T1000 (cell line): ENCODE measurements around the gene NBR1.
A peak's percentile ranks its signal among the peaks of the same experiment; 100 is the strongest.
"Not testable (repeated sequence)": the region's sequence is repeated elsewhere in the genome, so short reads cannot be mapped to it uniquely, and the experiment has no call there.

ENCODE experiments used
- DNase-seq: peaks from one replicate; lab custom pipeline; 2025; ENCODE audit warnings: mixed read lengths; lab: John Stamatoyannopoulos, UW

Gene NBR1, protein sequence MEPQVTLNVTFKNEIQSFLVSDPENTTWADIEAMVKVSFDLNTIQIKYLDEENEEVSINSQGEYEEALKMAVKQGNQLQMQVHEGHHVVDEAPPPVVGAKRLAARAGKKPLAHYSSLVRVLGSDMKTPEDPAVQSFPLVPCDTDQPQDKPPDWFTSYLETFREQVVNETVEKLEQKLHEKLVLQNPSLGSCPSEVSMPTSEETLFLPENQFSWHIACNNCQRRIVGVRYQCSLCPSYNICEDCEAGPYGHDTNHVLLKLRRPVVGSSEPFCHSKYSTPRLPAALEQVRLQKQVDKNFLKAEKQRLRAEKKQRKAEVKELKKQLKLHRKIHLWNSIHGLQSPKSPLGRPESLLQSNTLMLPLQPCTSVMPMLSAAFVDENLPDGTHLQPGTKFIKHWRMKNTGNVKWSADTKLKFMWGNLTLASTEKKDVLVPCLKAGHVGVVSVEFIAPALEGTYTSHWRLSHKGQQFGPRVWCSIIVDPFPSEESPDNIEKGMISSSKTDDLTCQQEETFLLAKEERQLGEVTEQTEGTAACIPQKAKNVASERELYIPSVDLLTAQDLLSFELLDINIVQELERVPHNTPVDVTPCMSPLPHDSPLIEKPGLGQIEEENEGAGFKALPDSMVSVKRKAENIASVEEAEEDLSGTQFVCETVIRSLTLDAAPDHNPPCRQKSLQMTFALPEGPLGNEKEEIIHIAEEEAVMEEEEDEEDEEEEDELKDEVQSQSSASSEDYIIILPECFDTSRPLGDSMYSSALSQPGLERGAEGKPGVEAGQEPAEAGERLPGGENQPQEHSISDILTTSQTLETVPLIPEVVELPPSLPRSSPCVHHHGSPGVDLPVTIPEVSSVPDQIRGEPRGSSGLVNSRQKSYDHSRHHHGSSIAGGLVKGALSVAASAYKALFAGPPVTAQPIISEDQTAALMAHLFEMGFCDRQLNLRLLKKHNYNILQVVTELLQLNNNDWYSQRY

DNA sequence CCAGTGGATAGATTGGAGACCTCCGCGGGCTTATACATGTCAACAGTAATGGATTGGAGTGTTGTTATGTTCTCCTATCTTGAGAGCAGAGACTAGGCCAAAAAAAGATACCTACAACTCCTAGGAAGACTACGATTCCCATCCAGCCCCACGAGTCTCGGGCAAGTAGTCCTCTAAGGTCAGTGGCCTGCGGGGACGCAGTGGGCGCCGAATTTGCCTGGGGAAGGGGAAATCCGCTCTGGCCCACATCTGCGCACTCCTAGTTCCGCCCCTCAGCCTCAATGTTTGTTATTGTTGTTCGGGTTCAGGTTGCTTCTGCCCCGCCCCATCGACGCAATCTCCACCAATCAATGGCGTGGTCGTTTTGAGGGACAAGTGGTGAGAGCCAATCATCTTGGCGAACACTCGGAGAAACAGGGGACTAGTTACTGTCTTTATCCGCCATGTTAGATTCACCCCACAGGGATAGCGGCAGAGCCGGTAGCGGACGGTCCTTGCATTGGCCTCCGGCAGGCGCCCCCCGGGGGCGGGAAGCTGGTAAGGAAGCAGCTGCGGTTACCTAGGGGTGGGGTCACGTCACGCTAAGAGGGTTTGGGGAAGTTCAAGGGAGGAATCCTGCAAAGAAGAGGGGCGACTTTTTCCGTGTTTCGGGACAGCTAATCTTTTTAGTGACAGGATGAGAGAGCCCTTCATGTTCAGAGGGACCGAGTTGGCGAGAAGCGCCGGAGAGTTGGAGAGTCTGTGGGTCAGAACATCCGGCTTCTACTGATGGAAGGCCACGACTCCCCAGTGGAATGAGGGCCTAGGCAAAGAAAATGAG, at the start of gene NBR1:
NBR1 (plus strand) TSS at position 449 of the 820 bp plus-strand sequence. CDS start 4,586 bp downstream, outside the sequence.
- peak; percentile 95 for DNase-seq

DNA sequence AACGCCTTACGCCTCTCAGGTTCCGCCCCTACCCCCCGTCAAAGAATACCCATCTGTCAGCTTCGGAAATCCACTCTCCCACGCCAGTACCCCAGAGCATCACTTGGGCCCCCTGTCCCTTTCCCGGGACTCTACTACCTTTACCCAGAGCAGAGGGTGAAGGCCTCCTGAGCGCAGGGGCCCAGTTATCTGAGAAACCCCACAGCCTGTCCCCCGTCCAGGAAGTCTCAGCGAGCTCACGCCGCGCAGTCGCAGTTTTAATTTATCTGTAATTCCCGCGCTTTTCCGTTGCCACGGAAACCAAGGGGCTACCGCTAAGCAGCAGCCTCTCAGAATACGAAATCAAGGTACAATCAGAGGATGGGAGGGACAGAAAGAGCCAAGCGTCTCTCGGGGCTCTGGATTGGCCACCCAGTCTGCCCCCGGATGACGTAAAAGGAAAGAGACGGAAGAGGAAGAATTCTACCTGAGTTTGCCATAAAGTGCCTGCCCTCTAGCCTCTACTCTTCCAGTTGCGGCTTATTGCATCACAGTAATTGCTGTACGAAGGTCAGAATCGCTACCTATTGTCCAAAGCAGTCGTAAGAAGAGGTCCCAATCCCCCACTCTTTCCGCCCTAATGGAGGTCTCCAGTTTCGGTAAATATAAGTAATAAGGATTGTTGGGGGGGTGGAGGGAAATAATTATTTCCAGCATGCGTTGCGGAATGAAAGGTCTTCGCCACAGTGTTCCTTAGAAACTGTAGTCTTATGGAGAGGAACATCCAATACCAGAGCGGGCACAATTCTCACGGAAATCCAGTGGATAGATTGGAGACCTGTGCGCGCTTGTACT, 45.7 kb upstream of the NBR1 start, which contains the start of gene BRCA1:
BRCA1 (minus strand) TSS at position 232 of the 834 bp plus-strand sequence. CDS start 1,268 bp downstream, outside the sequence.
- peak; percentile 93 for DNase-seq

DNA sequence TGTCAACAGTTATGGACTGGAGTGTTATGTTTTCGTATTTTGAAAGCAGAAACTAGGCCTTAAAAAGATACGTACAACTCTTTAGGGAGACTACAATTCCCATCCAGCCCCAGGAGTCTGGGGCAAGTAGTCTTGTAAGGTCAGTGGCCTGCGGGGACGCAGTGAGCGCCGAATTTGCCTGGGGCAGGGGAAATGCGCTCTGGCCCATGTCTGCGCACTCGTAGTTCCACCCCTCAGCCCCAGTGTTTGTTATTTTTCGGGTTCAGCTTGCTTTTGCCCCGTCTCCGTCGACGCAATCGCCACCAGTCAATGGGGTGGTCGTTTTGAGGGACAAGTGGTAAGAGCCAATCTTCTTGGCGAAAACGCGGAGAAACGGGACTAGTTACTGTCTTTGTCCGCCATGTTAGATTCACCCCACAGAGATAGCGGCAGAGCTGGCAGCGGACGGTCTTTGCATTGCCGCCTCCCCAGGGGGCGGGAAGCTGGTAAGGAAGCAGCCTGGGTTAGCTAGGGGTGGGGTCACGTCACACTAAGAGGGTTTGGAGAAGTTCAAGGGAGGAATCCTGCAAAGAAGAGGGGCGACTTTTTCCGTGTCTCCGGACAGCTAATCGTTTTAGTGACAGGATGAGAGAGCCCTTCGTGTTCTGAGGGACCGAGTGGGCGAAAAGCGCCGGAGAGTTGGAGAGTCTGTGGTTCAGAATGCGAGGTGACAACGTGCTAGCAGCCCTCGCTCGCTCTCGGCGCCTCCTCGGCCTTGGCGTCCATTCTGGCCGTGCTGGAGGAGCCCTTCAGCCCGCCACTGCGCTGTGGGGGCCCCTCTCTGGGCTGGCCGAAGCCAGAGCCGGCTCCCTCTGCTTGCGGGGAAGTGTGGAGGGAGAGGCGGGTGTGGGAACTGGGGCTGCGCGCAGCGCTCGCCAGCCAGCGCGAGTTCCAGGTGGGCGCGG, 44.8 kb upstream of the NBR1 start:
- DNase-seq, result no peak

DNA sequence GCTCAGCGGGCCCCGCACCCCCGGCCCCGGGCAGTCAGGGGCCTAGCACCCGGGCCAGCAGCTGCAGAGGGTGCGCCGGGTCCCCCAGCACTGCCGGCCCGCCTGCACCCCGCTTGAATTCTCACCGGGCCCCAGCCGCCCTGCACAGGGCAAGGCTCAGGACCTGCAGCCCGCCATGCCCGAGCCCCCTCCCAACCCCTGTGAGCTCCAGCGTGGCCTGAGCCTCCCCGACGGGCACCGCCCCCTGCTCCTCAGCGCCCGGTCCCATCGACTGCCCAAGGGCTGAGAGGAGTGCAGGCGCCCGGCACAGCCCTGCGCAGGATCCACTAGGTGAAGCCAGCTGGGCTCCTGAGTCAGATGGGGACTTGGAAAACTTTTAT, 44.1 kb upstream of the NBR1 start:
- no peak for DNase-seq

DNA sequence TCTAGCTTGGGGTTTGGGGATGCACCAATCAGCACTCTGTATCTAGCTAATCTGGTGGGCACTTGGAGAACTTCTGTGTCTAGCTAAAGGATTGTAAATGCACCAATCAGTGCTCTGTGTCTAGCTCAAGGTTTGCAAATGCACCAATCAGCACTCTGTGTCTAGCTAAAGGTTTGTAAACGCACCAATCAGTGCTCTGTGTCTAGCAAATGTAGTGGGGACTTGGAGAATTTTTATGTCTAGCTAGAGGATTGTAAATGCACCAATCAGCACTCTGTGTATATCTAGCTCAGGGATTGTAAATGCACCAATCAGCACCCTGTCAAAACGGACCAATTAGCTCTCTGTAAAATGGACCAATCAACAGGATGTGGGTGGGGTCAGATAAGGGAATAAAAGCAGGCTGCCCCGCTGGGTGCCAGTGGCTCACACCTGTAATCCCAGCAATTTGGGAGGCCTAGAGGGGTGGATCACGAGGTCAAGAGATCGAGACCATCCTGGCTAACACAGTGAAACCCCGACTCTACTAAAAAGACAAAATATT, 43.6 kb upstream of the NBR1 start:
- DNase-seq, result not testable (repeated sequence)

DNA sequence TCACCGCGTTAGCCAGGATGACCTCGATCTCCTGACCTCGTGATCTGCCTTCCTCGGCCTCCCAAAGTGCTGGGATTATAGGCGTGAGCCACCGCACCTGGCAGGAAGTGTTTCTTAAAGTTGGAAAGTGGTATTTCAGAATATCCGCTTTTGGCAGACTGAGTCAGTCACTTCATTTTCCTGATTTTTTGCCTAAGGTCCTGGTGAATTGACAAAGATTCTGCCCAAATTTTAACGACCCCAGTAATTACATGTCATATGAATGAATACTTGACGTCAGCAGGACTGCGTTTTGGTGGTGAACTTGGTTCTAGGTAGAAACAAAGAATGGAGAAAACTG, 41.4 kb upstream of the NBR1 start:
- no peak for DNase-seq

DNA sequence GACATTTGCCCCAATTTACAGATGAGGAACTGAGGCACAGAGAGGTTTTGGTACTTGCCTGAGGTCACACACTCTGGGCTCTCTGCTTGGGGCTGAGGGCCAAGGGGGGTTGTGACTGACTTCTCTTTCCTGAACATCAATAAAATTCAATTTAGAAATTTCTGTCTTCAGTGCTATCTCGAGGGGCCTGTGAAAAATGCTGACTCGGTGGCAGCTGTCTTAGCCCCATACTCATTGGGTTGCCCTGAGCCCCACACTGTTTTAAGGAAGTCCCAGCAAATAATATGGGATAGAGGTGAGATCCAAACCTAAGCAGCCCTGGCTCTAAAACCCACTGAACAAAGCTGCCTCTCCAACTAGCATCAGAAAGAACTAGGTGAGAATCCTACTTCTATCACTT, 38.9 kb upstream of the NBR1 start:
- no peak for DNase-seq

DNA sequence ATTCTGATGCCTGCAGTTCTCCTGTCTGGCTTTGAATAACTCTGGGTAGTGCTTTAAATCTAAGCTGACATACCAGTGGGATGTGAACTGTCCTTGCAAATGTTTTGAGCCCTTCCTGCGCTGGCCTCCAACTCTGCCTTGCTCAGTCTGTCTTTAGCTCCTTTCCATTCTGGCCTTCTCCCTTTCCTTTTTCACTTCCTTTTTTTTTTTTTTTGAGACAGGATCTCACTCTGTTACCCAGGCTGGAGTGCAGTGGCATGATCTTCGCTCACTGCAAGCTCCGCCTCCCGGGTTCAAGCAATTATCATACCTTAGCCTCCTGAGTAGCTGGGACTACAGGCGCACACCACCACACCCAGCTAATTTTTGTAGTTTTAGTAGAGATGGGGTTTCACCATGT, 37.6 kb upstream of the NBR1 start:
- DNase-seq, result not testable (repeated sequence)

DNA sequence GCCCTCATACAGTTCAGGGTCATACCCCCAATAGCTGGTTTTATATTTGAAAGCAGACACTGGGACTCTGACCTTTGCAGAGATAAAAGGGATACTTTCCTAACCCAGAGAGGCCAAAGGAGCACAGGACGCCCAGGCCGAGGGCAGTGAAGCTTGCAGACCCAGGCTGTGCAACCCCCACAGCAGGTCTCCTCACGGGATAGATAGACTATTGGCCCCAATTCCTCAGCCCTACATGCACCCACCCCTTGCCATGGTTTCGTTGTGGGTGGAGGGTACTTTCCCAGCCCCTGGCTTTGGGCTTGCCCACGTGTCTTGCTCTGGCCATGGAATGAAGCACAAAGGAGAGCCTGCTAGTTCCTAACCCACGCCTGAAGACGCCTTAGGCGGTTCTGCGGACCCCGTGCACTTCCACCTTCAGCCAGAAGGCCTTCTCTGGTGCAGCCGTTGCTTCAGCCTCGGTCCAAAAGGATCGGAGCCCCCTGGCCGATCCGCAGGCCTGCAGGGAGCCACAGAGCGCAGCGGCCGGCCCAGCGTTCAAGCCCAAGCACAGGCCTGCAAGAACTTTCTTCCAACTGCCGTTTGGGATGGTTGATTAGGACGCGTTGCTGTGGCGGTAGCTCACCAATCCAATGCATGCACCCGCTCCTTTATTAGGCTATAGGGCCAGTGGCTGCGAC, 36.1 kb upstream of the NBR1 start:
- no peak for DNase-seq

DNA sequence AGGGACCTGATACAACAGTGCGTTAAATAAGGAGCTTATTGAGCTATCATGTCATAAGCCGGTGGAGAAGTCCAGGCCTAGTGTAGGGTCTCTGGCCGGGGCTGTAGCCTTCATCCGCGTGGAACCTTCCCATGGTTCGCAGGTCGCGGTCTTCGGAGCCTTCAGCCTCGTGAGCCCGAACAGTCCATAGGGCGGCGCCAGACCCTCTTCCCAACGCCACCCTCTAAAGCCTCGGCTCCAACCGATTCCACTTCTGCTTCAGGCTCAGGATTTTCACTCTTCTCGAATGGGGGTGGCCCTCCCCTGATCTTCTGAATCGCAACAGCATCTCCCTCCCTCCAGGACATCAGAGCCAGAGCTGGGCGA, 35.6 kb upstream of the NBR1 start:
- DNase-seq, result no peak

DNA sequence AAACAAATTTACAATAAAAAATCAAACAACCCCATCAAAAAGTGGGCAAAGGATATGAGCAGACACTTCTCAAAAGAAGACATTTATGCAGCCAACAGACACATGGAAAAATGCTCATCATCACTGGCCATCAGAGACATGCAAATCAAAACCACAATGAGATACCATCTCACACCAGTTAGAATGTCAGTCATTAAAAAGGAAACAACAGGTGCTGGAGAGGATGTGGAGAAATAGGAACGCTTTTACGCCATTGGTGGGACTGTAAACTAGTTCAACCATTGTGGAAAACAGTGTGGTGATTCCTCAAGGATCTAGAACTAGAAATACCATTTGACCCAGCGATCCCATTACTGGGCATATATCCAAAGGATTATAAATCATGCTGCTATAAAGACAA, 34.4 kb upstream of the NBR1 start:
- DNase-seq, result not testable (repeated sequence)

DNA sequence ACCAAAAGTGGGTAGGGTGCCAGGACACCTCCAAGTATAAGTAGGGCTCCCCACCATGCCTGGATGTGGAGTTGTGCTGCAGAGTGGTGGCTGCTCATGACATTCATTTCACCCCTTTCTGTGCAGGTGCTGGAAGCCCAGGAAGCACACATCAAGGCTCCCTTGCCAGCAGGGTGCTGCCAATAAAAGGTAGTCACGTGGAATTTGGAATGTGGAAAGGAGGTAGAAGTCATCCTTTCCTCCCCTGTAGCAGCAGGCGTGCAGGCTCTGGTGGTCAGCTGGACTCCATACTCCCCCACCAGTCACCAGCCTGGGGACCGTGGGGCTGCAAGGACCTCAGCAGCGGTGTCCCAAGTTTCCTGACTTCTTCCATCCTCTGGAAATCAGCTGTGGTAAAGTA, 32.5 kb upstream of the NBR1 start:
- DNase-seq, result not testable (repeated sequence)

DNA sequence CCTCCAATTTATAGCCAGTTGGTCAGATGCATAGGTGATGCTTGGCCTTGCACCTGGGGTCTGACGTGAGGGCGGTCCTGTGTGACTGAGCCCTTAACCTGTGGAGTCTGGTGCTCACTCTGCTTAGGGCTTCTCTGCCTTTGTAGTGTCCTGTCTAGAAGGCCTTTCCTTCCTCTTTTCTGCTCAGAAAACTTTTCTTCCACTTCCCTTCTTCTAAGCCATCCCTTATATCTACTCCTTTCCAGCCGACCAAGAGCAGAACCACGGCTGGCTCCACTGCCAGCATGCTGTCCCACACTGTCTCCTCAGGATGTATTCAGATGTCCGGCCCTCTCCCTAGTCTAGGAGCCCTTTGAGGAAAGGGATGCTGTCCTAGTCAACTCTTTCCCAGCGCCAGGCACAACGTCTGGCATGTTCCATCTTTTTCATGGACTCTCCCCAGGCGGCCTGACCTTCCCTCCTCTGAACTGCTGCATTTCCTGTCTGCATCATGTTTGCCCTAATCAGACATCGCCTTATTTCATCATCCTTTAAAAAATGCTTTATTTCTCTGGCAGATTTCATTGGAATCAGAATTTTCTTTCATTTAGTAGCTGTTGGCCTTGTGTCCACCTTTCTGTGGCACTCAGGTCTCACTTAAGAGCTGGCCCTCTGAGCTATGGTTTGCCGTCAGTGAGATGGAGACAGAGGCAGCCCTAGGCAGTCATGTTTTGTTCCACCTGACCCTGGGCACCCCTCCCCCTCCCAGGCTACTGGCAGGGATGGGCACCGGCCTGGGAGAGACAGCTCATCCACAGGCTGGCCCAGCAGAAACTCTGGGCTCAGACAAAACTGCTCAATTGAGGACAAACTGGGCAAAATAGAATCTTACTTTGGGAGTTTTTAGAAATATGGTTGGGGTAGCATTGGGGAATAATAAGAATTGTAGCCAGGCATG, 30.4 kb upstream of the NBR1 start:
- no peak for DNase-seq

DNA sequence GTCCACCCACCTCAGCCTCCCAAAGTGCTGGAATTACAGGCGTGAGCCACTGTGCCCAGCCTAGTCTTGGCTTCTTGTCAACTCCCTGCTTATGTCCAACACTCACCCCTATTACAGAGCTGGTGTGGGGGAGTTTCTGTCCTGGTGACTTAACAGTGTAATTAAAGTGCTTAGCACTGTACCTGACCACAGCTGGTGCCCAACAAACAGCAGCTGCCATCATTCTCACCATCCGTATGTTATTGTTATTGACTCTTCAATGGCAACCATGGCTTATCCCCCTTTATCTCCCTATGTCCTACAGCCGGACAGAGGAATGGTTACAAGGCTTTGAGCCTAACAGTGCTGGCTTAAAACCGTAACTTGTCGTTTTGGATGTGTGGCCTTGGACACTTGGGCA, 28.9 kb upstream of the NBR1 start:
- DNase-seq, result no peak

DNA sequence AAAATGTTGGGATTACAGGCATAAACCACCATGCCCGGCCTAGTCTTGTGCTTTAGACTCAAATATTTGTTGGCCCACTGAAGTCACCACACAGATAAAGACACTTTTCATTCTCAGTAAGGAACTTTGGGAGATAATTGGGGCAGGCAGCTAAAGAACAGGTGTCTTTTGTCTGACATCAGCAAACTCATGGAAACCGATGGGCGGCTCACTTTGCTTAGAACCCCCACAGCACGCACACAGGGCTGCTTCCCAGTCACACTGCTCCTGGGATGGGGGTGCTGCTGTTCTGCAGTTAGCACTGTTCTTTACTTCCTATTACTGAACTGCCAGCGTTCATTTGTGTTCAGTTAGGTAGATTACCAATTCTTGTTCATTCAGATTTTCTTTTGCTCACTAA, 27.8 kb upstream of the NBR1 start:
- no peak for DNase-seq

DNA sequence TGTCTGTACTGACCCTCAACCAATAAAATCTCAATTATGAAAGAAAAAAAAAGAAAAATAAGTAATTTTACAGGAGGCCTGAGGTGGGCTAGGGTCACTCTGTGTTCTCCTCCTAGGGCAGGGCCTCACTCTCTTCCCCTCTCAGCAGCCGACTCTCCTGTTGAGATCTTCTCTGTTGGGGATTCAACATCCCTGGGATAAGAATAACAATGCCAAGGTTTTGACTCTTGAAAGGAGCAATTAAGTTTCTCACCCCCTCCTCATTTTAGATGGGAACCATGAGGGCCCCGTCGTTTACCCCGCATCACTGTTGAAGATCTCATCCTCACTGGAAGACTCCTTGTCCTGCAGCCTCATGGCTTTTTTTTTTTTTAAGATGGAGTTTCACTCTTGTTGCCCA, 24.4 kb upstream of the NBR1 start:
- no peak for DNase-seq

DNA sequence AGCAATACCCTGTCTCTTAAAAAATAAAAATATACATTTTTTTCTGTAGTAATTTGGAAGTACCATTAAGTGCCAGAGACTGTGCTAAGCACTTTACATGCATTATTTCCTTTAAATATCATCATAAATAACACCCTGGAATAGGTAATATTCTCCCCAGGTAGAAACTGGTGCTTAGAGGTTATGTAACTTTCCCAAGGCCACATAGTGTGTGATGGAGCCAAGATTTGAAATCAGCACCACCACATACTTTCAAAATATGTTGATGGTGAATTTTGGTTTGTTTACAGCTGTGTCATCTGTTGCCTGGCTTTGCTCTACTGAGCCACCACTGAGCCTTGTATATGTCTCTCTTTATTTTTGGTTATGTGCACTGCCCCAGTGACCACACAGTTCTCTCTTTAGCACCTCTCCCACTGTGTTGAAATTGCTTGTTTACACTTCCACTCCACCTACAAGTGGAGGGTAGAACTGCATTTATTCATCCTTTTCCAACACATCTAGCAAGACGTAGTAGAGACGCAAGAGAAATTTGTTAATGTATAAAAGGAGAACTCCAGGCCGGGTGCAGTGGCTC, 19.0 kb upstream of the NBR1 start:
- no peak for DNase-seq
